Mesodermal cell (in vitro differentiated cells): Measurements from ENCODE around the gene CACNA2D4.

Experiments used
- H3K27ac ChIP-seq: 2 replicates; pipeline ENCODE4 v1.7.0; 2013; ENCODE audit warnings: mild to moderate bottlenecking, low read depth, low read length, moderate library complexity; ENCODE audit not compliant: severe bottlenecking
- H3K36me3 ChIP-seq: 2 replicates; pipeline ENCODE4 v1.7.1; 2013; ENCODE audit warnings: mild to moderate bottlenecking, low read length, moderate library complexity; ENCODE audit not compliant: control insufficient read depth, insufficient read depth
- H3K4me1 ChIP-seq: one replicate; pipeline ENCODE4 v1.7.1; 2013; ENCODE audit warnings: mild to moderate bottlenecking, low read length; ENCODE audit not compliant: insufficient read depth, control insufficient read depth, poor library complexity, severe bottlenecking
- H3K4me3 ChIP-seq: 2 replicates; pipeline ENCODE4 v1.7.0; 2013; ENCODE audit warnings: low read length, control low read depth, mild to moderate bottlenecking; ENCODE audit not compliant: insufficient read depth, poor library complexity, severe bottlenecking; ENCODE audit errors: extremely low read depth
- H3K9me3 ChIP-seq: 2 replicates; pipeline ENCODE4 v1.7.1; 2013; ENCODE audit warnings: mild to moderate bottlenecking, low read length, moderate library complexity; ENCODE audit not compliant: control insufficient read depth
- WGBS, 2 experiments: methylation state at CpG; one replicate each; pipeline ENCODE4 v1.1.5; 2013; ENCODE audit warnings: missing lambda C conversion rate in 2 of 2; ENCODE audit not compliant: insufficient coverage in 2 of 2; 5-methylcytosine and 5-hydroxymethylcytosine counted together

Gene CACNA2D4

GRCh38 chr12:1916371-1917171 is 1.9 kb downstream of the CACNA2D4 start:
- H3K36me3 ChIP-seq, result no peaks in the 10 kb centered on the region
- H3K4me3 ChIP-seq, result no peak overlapping the region
- peaks cover 9% of the 10 kb centered on the region for H3K4me1 ChIP-seq
- 91 to 94% methylated on average over 14 to 17 of the region's 18 CpGs for WGBS, 2 experiments
- H3K9me3 ChIP-seq, result no peaks in the 10 kb centered on the region
- H3K27ac ChIP-seq, result no peak overlapping the region

GRCh38 chr12:1915082-1915968 is 3.1 kb downstream of the CACNA2D4 start:
- H3K4me3 ChIP-seq, result no peak overlapping the region
- whole genome bisulfite sequencing, 2 experiments, result 79 to 82% methylated on average over 14 of the region's 18 CpGs
- H3K27ac ChIP-seq, result no peak overlapping the region
- no peaks in the 10 kb centered on the region for H3K36me3 ChIP-seq
- H3K9me3 ChIP-seq, result no peaks in the 10 kb centered on the region
- peaks cover 9% of the 10 kb centered on the region for H3K4me1 ChIP-seq

- Histone ChIP-seq H3K4me3 (no peak overlapping the region), H3K27ac (no peak overlapping the region), H3K36me3 (no peaks in the 10 kb centered on the region), H3K9me3 (no peaks in the 10 kb centered on the region), H3K4me1 (peaks cover 9% of the 10 kb centered on the region)
- 83 to 93% methylated on average over 11 to 14 of the region's 17 CpGs for WGBS, 2 experiments
Observed at GRCh38 chr12:1914114-1914911, 4.1 kb downstream of the CACNA2D4 start.

- Histone ChIP-seq H3K36me3 (no peaks in the 10 kb centered on the region), H3K27ac (no peak overlapping the region), H3K4me1 (peaks cover 9% of the 10 kb centered on the region), H3K4me3 (no peak overlapping the region), H3K9me3 (no peaks in the 10 kb centered on the region)
- 84 to 91% methylated on average over 7 of the region's 12 CpGs for WGBS, 2 experiments
Observed at GRCh38 chr12:1913377-1914113, 4.9 kb downstream of the CACNA2D4 start.

GRCh38 chr12:1912580-1913376 is 5.7 kb downstream of the CACNA2D4 start:
- H3K9me3 ChIP-seq, result no peaks in the 10 kb centered on the region
- H3K4me1 ChIP-seq, result peaks cover 9% of the 10 kb centered on the region
- H3K27ac ChIP-seq, result no peak overlapping the region
- 81 to 94% methylated on average over 9 to 11 of the region's 18 CpGs for WGBS, 2 experiments
- H3K4me3 ChIP-seq, result no peak overlapping the region
- no peaks in the 10 kb centered on the region for H3K36me3 ChIP-seq

GRCh38 chr12:1911598-1912575 is 6.6 kb downstream of the CACNA2D4 start:
- WGBS, 2 experiments, result 92 to 93% methylated on average over 9 to 11 of the region's 16 CpGs
- no peak overlapping the region for H3K27ac ChIP-seq
- no peaks in the 10 kb centered on the region for H3K36me3 ChIP-seq

GRCh38 chr12:1910468-1910867 is 8.0 kb downstream of the CACNA2D4 start:
- H3K9me3 ChIP-seq, result peaks cover 6% of the 10 kb centered on the region
- H3K27ac ChIP-seq, result no peak overlapping the region
- no CpG with 5 or more reads among the region's 3 CpGs for WGBS, 2 experiments
- no peaks in the 10 kb centered on the region for H3K36me3 ChIP-seq
- peaks cover 9% of the 10 kb centered on the region for H3K4me1 ChIP-seq
- H3K4me3 ChIP-seq, result no peak overlapping the region

More at GRCh38 chr12:1911598-1912575, 6.6 kb downstream of the CACNA2D4 start:
- no peaks in the 10 kb centered on the region for H3K9me3 ChIP-seq
- H3K4me1 ChIP-seq, result peaks cover 9% of the 10 kb centered on the region
- H3K4me3 ChIP-seq, result no peak overlapping the region

GRCh38 chr12:1908758-1909157 is 9.7 kb downstream of the CACNA2D4 start:
- 90 to 95% methylated on average over 6 to 11 of the region's 26 CpGs for WGBS, 2 experiments

More at GRCh38 chr12:1908758-1909157, 9.7 kb downstream of the CACNA2D4 start:
- Histone ChIP-seq H3K27ac (no peak overlapping the region), H3K4me1 (peaks cover 9% of the 10 kb centered on the region), H3K36me3 (no peaks in the 10 kb centered on the region), H3K4me3 (no peak overlapping the region), H3K9me3 (peaks cover 9% of the 10 kb centered on the region)
